Astrocyte of the cerebellum (primary cell): Measurements from ENCODE around the gene ZNF74.

Source experiments
- DNase-seq: peaks from one replicate; pipeline ENCODE4 v3.0.0-alpha.2; 2011; ENCODE audit warnings: low read depth
- H3K4me3 ChIP-seq: 2 replicates; pipeline ENCODE4 v1.5.1; 2011; ENCODE audit warnings: mild to moderate bottlenecking, low read depth, low read length, moderate library complexity
- CTCF ChIP-seq: IDR thresholded peaks from 2 replicates; pipeline ENCODE4 v1.5.1; 2012; ENCODE audit warnings: low read length, low read depth, moderate library complexity, mild to moderate bottlenecking; ENCODE audit errors: missing control alignments
- in situ Hi-C: cut with HindIII; loops from 2 replicates; pipeline ENCODE4 v1.10.0; 2017; ENCODE audit warnings: low sequenced_read_pairs

Gene ZNF74

GRCh38 chr22:20432244-20432686 lies 38.3 kb downstream of the ZNF74 start:
- H3K4me3 ChIP-seq: no peak overlapping the region
- in situ Hi-C loops: no loop called here
- DNase-seq: no peak
- TF ChIP-seq CTCF: no peak

GRCh38 chr22:20433191-20433590 lies 39.2 kb downstream of the ZNF74 start:
- in situ Hi-C loops: no loop called here
- no peak for DNase-seq
- TF ChIP-seq CTCF: no peak
- no peak overlapping the region for H3K4me3 ChIP-seq

- DNase-seq: no peak
- in situ Hi-C loops: no loop called here
- no peak for TF ChIP-seq CTCF
Measured at GRCh38 chr22:20433686-20434241, 39.8 kb downstream of the ZNF74 start.

GRCh38 chr22:20434264-20434751 lies 40.4 kb downstream of the ZNF74 start:
- no peak overlapping the region for H3K4me3 ChIP-seq
- in situ Hi-C loops: no loop called here
- no peak for DNase-seq
- no peak for TF ChIP-seq CTCF

More at GRCh38 chr22:20433686-20434241, 39.8 kb downstream of the ZNF74 start:
- H3K4me3 ChIP-seq: no peak overlapping the region

- no peak for DNase-seq
- TF ChIP-seq CTCF: no peak
- no peak overlapping the region for H3K4me3 ChIP-seq
- in situ Hi-C loops: no loop called here
Measured at GRCh38 chr22:20434773-20435172, 40.8 kb downstream of the ZNF74 start.

GRCh38 chr22:20435436-20436306 lies 41.7 kb downstream of the ZNF74 start:
- peak overlapping the region; percentile 93 for H3K4me3 ChIP-seq
- TF ChIP-seq CTCF: no peak
- DNase-seq: no peak
- in situ Hi-C loops: no loop called here
